HG03159 (cell line): ENCODE data around the gene PLCD3.

Experiments used
- ATAC-seq: cut with Tn5 transposase; IDR thresholded peaks from one replicate; pipeline ENCODE4 v1.9.1; 2021; ENCODE audit warnings: mild to moderate bottlenecking, moderate library complexity; ENCODE audit not compliant: unreplicated experiment

PLCD3 gene

GRCh38 chr17:45150911-45151809, 18.8 kb upstream of the PLCD3 start:
- no peak for ATAC-seq

- no peak for ATAC-seq
These were observed 17.7 kb upstream of the PLCD3 start for GRCh38 chr17:45149669-45150664.

GRCh38 chr17:45149037-45149668, 16.8 kb upstream of the PLCD3 start:
- no peak for ATAC-seq

- ATAC-seq: peak; percentile 63
These were observed 16.1 kb upstream of the PLCD3 start, which contains the start of gene HEXIM1 for GRCh38 chr17:45148183-45149036. Gene HEXIM1 (plus strand): TSS chr17:45148475. CDS start chr17:45149191, 716 bp downstream.

GRCh38 chr17:45147581-45148182, 15.4 kb upstream of the PLCD3 start:
- no peak for ATAC-seq

- no peak for ATAC-seq
These were observed 14.7 kb upstream of the PLCD3 start for GRCh38 chr17:45146890-45147580.

GRCh38 chr17:45146592-45146889, 14.2 kb upstream of the PLCD3 start:
- no peak for ATAC-seq

- ATAC-seq: no peak
These were observed 13.9 kb upstream of the PLCD3 start for GRCh38 chr17:45146166-45146565.

GRCh38 chr17:45145035-45145389, 12.7 kb upstream of the PLCD3 start:
- ATAC-seq: no peak

GRCh38 chr17:45144199-45145034, 12.1 kb upstream of the PLCD3 start:
- no peak for ATAC-seq

GRCh38 chr17:45143767-45144198, 11.5 kb upstream of the PLCD3 start:
- ATAC-seq: no peak

- ATAC-seq: no peak
These were observed 10.9 kb upstream of the PLCD3 start for GRCh38 chr17:45143094-45143670.

GRCh38 chr17:45139533-45139920, 7.2 kb upstream of the PLCD3 start:
- no peak for ATAC-seq

GRCh38 chr17:45138911-45139532, 6.7 kb upstream of the PLCD3 start:
- ATAC-seq: no peak

- ATAC-seq: no peak
These were observed 5.4 kb upstream of the PLCD3 start for GRCh38 chr17:45137561-45138305.

GRCh38 chr17:45136846-45137560, 4.7 kb upstream of the PLCD3 start:
- ATAC-seq: no peak
